ENCODE results near the gene CUL9. TPM values are rescaled to one million over a fixed set of nuclear protein-coding genes. Genes with fewer than 3 reads are reported as not detected.
A peak's percentile ranks its signal among the peaks of the same experiment; 100 is the strongest.

The CUL9 gene
- total RNA-seq, 4 donors from 2014 or later = 26.2 to 50.9 (median 32.5) TPM

DNA sequence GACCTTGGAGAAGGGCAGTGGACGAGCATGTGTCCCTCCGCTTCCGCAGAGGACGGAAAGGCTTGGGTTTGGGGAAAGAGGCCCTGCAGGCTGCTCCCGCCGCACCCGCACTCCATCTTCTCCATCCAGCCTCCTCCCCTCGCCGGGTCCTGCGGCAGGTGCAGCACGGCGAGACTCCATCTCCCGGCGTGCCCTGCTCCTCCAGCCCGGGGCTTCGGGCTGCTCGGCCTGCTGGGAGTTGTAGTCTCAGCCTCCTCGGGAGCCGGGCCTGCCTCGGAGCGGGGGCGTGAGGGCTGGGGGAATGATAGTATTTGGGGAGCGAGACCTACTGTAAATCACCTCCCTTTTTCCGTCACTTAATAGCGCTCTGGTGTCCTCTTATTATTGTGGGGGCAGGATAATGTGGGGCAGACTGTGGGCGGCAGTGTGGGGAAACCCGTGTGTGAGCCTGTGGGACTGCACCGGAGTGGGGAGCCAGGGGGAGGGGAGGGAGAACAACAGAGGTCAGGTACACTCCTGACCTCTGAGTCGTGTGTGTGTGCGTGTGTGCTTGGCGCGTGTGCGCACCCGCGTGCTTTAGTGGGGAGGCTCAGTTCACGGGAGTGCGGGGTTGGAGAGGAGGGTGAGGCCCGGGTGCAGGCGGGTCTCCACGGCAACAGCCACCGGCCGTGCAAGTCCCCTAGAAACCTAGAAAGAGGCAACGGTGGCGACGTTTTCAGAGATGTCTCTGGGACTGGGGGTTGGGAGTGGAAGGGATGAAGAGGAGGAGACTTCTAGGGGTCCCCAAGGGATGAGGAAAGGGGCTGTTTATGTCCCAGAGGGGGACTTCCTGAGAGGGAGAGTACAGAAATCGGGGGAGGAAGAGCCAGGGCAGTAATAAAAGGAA lies 65.4 kb downstream of the CUL9 start:
- peaks cover 0 to 70% (median 4%) of the 10 kb centered on the region in 4 donors for H3K27me3 ChIP-seq
- peak overlapping the region; percentile 6 to 65 (median 44) for H3K4me3 ChIP-seq
- peaks cover 5 to 23% (median 11%) of the 10 kb centered on the region in 3 donors for H3K4me1 ChIP-seq
- DNase-seq = peak; percentile 31
- H3K9me3 ChIP-seq = no peaks in the 10 kb centered on the region
- TF ChIP-seq POLR2A (IDR thresholded peaks at IDR 0.05) = no peak
- TF ChIP-seq, protein P1, sequence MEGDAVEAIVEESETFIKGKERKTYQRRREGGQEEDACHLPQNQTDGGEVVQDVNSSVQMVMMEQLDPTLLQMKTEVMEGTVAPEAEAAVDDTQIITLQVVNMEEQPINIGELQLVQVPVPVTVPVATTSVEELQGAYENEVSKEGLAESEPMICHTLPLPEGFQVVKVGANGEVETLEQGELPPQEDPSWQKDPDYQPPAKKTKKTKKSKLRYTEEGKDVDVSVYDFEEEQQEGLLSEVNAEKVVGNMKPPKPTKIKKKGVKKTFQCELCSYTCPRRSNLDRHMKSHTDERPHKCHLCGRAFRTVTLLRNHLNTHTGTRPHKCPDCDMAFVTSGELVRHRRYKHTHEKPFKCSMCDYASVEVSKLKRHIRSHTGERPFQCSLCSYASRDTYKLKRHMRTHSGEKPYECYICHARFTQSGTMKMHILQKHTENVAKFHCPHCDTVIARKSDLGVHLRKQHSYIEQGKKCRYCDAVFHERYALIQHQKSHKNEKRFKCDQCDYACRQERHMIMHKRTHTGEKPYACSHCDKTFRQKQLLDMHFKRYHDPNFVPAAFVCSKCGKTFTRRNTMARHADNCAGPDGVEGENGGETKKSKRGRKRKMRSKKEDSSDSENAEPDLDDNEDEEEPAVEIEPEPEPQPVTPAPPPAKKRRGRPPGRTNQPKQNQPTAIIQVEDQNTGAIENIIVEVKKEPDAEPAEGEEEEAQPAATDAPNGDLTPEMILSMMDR (IDR thresholded peaks at IDR 0.05) = no peak
- WGBS, 2 donors = 3 to 8% methylated on average over 20 to 30 of the region's 46 CpGs
- H3K36me3 ChIP-seq = no peaks in the 10 kb centered on the region
- intact Hi-C loops (cut with DNase I) = no loop called here
- H3K27ac ChIP-seq = peak overlapping the region in 2 of 4 donors; percentile 7 to 41

DNA sequence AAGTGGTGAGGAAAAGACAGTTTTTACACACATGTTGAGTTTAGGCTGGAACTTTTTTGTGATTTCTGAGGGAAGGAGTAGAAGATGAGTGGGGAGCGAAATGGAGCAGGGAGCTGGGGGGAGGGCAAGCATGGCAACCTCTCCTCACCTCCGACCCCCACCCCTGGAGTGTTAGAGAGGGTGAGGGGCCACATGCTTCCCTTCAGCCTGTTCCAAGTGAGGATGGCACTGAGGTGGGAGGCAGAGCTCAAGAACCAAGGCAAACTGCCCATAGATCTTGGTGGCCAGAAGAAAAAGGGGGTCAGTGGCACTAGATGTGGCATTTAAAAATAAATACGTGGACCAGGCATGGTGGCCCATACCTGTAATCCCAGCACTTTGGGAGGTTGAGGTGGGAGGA lies 66.1 kb downstream of the CUL9 start:
- no peak for DNase-seq
- Histone ChIP-seq H3K27ac (no peak overlapping the region), H3K4me1 (peaks cover 5 to 23% (median 11%) of the 10 kb centered on the region in 3 donors), H3K9me3 (no peaks in the 10 kb centered on the region), H3K36me3 (no peaks in the 10 kb centered on the region), H3K4me3 (no peak overlapping the region), H3K27me3 (peaks cover 0 to 70% (median under 1%) of the 10 kb centered on the region in 4 donors)
- TF ChIP-seq, protein P1 (IDR thresholded peaks at IDR 0.05) = no peak
- no peak for TF ChIP-seq POLR2A (IDR thresholded peaks at IDR 0.05)
- intact Hi-C loops (cut with DNase I) = no loop called here
- WGBS, 2 donors = 70 to 79% methylated on average over 3 of the region's 3 CpGs

DNA sequence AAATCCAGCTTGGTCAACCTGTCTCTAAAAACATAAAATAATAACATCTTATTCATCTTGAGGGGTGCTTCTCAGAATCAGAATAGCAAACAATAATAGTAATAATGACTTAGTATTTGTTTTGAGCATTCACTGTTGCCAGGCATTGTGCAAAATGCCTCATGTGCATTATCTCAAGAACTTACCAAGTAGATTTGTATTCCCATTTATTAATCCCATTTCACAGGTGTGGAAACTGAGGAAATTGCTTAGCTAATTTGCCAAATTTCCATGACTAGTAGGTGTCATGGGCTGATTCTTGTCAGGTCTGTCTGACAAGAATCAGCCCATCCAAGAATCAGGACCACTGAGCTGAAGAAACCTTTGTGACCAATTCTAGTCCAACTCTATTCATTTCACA lies 66.8 kb downstream of the CUL9 start:
- no peak for DNase-seq
- Histone ChIP-seq H3K27ac (no peak overlapping the region), H3K4me3 (no peak overlapping the region), H3K27me3 (peaks cover 0 to 70% (median 0%) of the 10 kb centered on the region in 4 donors), H3K4me1 (peaks cover 5 to 23% (median 11%) of the 10 kb centered on the region in 3 donors), H3K36me3 (no peaks in the 10 kb centered on the region), H3K9me3 (no peaks in the 10 kb centered on the region)
- intact Hi-C loops (cut with DNase I) = no loop called here
- TF ChIP-seq, protein P1 (IDR thresholded peaks at IDR 0.05) = no peak
- TF ChIP-seq POLR2A (IDR thresholded peaks at IDR 0.05) = no peak

DNA sequence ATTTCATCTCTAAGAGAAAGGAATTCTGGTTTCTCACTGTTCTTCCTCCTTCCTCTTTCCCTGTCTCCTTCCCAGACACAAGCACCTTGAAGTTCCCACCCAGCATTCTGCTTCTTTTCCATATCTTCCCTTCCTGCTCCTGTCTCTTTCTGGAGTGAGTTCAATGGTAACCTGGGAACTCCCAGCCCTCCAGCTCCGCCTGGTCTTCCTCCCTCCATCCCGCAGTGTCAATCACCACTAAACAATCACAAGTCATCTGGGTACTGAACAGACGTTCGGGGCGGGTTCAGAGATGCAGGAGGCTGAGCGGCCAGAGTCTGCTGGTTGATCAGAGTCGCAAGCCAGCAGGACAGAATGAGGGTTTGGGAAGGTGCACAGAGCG lies 69.0 kb downstream of the CUL9 start:
- no peak for DNase-seq
- intact Hi-C loops (cut with DNase I) = no loop called here
- Histone ChIP-seq H3K4me3 (no peak overlapping the region), H3K27me3 (peaks cover 0 to 69% (median 0%) of the 10 kb centered on the region in 4 donors), H3K36me3 (no peaks in the 10 kb centered on the region), H3K4me1 (peaks cover 5 to 23% (median 11%) of the 10 kb centered on the region in 3 donors), H3K27ac (no peak overlapping the region), H3K9me3 (no peaks in the 10 kb centered on the region)
- TF ChIP-seq, protein P1 (IDR thresholded peaks at IDR 0.05) = no peak
- no peak for TF ChIP-seq POLR2A (IDR thresholded peaks at IDR 0.05)
- WGBS, 2 donors = 6 to 27% methylated on average over 7 to 8 of the region's 8 CpGs

DNA sequence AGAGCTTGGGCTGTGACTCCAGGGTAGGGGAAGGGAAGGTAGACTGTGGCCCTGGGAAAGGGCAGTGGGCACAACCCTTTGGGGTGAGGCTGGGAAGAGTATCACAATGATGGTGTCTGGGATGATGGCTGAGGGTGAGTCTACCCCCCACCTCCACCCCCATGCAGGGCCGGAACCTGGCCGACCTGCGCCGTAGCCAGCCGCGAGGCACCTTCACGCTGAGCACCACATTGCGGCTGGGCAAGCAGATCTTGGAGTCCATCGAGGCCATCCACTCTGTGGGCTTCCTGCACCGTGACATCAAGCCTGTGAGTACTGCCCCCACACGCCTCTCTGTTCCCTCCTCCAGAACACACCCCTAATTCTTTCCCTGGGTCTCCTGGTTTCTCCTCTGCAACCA lies 71.4 kb downstream of the CUL9 start:
- no peak for DNase-seq
- no peak for TF ChIP-seq POLR2A (IDR thresholded peaks at IDR 0.05)
- TF ChIP-seq, protein P1 (IDR thresholded peaks at IDR 0.05) = no peak
- Histone ChIP-seq H3K27ac (no peak overlapping the region), H3K9me3 (no peaks in the 10 kb centered on the region), H3K4me1 (peaks cover 0 to 5% (median 0%) of the 10 kb centered on the region in 3 donors), H3K4me3 (no peak overlapping the region), H3K36me3 (no peaks in the 10 kb centered on the region), H3K27me3 (peaks cover 0 to 74% (median 0%) of the 10 kb centered on the region in 4 donors)
- intact Hi-C loops (cut with DNase I) = no loop called here
- WGBS, 2 donors = 97% methylated on average over 8 of the region's 11 CpGs; no CpG with 5 or more reads in 1 of the 2 donors

Data from esophagus squamous epithelium (tissue), 5 donors.